Measurements from ENCODE around the gene ESYT3. TPM values are rescaled to one million over a fixed set of nuclear protein-coding genes. Genes with fewer than 3 reads are reported as not detected.

ESYT3 gene
- total RNA-seq, 1 donor from 2014 or later: 1.1 TPM

GRCh38 chr3:138457863-138458735 is 23.7 kb downstream of the ESYT3 start:
- TF ChIP-seq CTCF (IDR thresholded peaks at IDR 0.05; ENCODE audit: insufficient read depth, low read length, severe bottlenecking): no peak
- DNase-seq (ENCODE audit: low read depth) (no peak), FAIRE-seq (no peak)

GRCh38 chr3:138458774-138459499 is 24.5 kb downstream of the ESYT3 start:
- FAIRE-seq (no peak), DNase-seq (ENCODE audit: low read depth) (no peak)
- Histone ChIP-seq H3K4me3 (ENCODE audit: low read depth, low read length) (no peak overlapping the region), H3K36me3 (ENCODE audit: control insufficient read depth, insufficient read depth, low read length) (no peaks in the 10 kb centered on the region), H3K27me3 (ENCODE audit: control insufficient read depth, insufficient read depth, low read length) (no peaks in the 10 kb centered on the region)
- TF ChIP-seq CTCF (IDR thresholded peaks at IDR 0.05; ENCODE audit: insufficient read depth, low read length, severe bottlenecking): no peak

More at GRCh38 chr3:138457863-138458735, 23.7 kb downstream of the ESYT3 start:
- no peak overlapping the region for H3K4me3 ChIP-seq (ENCODE audit: low read depth, low read length)
- H3K27me3 ChIP-seq (ENCODE audit: control insufficient read depth, insufficient read depth, low read length): no peaks in the 10 kb centered on the region
- H3K36me3 ChIP-seq (ENCODE audit: control insufficient read depth, insufficient read depth, low read length): no peaks in the 10 kb centered on the region

GRCh38 chr3:138459619-138460535 is 25.5 kb downstream of the ESYT3 start:
- DNase-seq (ENCODE audit: low read depth) (no peak), FAIRE-seq (no peak)
- Histone ChIP-seq H3K36me3 (ENCODE audit: control insufficient read depth, insufficient read depth, low read length) (no peaks in the 10 kb centered on the region), H3K4me3 (ENCODE audit: low read depth, low read length) (no peak overlapping the region), H3K27me3 (ENCODE audit: control insufficient read depth, insufficient read depth, low read length) (no peaks in the 10 kb centered on the region)
- TF ChIP-seq CTCF (IDR thresholded peaks at IDR 0.05; ENCODE audit: insufficient read depth, low read length, severe bottlenecking): no peak

- TF ChIP-seq CTCF (IDR thresholded peaks at IDR 0.05; ENCODE audit: insufficient read depth, low read length, severe bottlenecking): no peak
These were observed 26.3 kb downstream of the ESYT3 start for GRCh38 chr3:138460536-138461205.

GRCh38 chr3:138461246-138461645 is 26.8 kb downstream of the ESYT3 start:
- Histone ChIP-seq H3K4me3 (ENCODE audit: low read depth, low read length) (no peak overlapping the region), H3K36me3 (ENCODE audit: control insufficient read depth, insufficient read depth, low read length) (no peaks in the 10 kb centered on the region), H3K27me3 (ENCODE audit: control insufficient read depth, insufficient read depth, low read length) (no peaks in the 10 kb centered on the region)
- no peak for DNase-seq (ENCODE audit: low read depth)
- no peak for TF ChIP-seq CTCF (IDR thresholded peaks at IDR 0.05; ENCODE audit: insufficient read depth, low read length, severe bottlenecking)
- no peak for FAIRE-seq

More at GRCh38 chr3:138460536-138461205, 26.3 kb downstream of the ESYT3 start:
- FAIRE-seq (no peak), DNase-seq (ENCODE audit: low read depth) (no peak)
- H3K4me3 ChIP-seq (ENCODE audit: low read depth, low read length): no peak overlapping the region
- H3K36me3 ChIP-seq (ENCODE audit: control insufficient read depth, insufficient read depth, low read length): no peaks in the 10 kb centered on the region
- no peaks in the 10 kb centered on the region for H3K27me3 ChIP-seq (ENCODE audit: control insufficient read depth, insufficient read depth, low read length)

Data from bronchial epithelial cell (primary cell).